ENCODE data around the gene IKBKE.

DNA sequence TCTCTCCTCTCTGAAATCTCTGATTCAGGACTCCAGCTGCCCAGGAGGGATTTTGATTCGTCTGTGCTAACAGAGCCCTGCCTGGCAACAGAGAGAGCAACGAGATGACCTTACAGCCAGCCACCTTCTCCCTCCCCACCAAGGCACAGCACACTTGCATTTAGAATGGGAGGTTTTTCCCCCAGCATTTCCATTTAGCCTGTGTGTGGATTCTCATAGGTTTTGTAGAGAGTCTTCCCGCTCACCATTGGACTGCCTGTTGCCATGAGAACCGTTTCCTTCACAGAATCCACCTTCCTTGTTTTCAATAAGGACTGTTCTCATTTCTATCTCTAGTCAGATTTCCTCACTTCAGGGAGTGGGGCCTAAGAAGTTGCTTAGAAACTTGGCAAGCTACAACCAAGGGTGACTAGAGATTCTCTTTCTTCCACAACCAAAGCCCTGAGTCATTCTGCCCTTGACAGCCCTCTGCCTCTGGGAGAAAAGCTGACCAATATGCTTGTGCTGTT, 5.8 kb upstream of the IKBKE start:
- TF ChIP-seq, protein P1, sequence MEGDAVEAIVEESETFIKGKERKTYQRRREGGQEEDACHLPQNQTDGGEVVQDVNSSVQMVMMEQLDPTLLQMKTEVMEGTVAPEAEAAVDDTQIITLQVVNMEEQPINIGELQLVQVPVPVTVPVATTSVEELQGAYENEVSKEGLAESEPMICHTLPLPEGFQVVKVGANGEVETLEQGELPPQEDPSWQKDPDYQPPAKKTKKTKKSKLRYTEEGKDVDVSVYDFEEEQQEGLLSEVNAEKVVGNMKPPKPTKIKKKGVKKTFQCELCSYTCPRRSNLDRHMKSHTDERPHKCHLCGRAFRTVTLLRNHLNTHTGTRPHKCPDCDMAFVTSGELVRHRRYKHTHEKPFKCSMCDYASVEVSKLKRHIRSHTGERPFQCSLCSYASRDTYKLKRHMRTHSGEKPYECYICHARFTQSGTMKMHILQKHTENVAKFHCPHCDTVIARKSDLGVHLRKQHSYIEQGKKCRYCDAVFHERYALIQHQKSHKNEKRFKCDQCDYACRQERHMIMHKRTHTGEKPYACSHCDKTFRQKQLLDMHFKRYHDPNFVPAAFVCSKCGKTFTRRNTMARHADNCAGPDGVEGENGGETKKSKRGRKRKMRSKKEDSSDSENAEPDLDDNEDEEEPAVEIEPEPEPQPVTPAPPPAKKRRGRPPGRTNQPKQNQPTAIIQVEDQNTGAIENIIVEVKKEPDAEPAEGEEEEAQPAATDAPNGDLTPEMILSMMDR (IDR thresholded peaks at IDR 0.05): no peak
- no peak for TF ChIP-seq POLR2A (IDR thresholded peaks at IDR 0.05)
